Bladder microvascular endothelial cell (primary cell): Measurements from ENCODE around the gene ATOH1. TPM values are rescaled to one million over a fixed set of nuclear protein-coding genes. Genes with fewer than 3 reads are reported as not detected.

ENCODE experiments used
- total RNA-seq: library from RNA; depleted of rRNA; stranded (reverse); fragments of >200 nt; gene quantifications from 2 replicates; pipeline ENCODE4 v1.2.3, GENCODE V29; 2014

Gene ATOH1
- total RNA-seq: not detected in 2 replicates

DNA sequence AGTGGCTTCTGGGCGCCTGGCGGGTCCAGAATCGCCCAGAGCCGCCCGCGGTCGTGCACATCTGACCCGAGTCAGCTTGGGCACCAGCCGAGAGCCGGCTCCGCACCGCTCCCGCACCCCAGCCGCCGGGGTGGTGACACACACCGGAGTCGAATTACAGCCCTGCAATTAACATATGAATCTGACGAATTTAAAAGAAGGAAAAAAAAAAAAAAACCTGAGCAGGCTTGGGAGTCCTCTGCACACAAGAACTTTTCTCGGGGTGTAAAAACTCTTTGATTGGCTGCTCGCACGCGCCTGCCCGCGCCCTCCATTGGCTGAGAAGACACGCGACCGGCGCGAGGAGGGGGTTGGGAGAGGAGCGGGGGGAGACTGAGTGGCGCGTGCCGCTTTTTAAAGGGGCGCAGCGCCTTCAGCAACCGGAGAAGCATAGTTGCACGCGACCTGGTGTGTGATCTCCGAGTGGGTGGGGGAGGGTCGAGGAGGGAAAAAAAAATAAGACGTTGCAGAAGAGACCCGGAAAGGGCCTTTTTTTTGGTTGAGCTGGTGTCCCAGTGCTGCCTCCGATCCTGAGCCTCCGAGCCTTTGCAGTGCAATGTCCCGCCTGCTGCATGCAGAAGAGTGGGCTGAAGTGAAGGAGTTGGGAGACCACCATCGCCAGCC, at the start of gene ATOH1:
TSS of gene ATOH1 (plus strand) at position 422 of the 663 bp plus-strand sequence. CDS start at position 596, 174 bp downstream.

